Esophagus squamous epithelium (tissue), 4 donors: ENCODE results near the gene STXBP6.

ENCODE experiments used
- CTCF ChIP-seq, 6 experiments: fragments of 450-650 bp in 4 of 6; fragments of 200-600 bp in 2 of 6; sonication (generic) in 2 of 6; IDR thresholded peaks; one replicate each; pipeline ENCODE4 v1.5.1; 2016 to 2019; ENCODE audit warnings: antibody characterized with exemption in 6 of 6, mild to moderate bottlenecking in 4 of 6, moderate library complexity in 4 of 6
- POLR2A ChIP-seq, 4 donors: fragments of 450-650 bp; IDR thresholded peaks; one replicate each; pipeline ENCODE4 v1.6.1; 2017; ENCODE audit warnings: antibody characterized with exemption in 4 of 4, mild to moderate bottlenecking in 4 of 4, moderate library complexity in 3 of 4

- TF ChIP-seq CTCF (IDR thresholded peaks at IDR 0.05) (no peak), POLR2A (IDR thresholded peaks at IDR 0.05) (no peak)
These were observed 210.9 kb downstream of the STXBP6 start for GRCh38 chr14:24838945-24839616.
